HG03097 (cell line): ENCODE results near the gene REM2.
A peak's percentile ranks its signal among the peaks of the same experiment; 100 is the strongest.
"Not testable (repeated sequence)": the region's sequence is repeated elsewhere in the genome, so short reads cannot be mapped to it uniquely, and the experiment has no call there.

ENCODE experiments used
- ATAC-seq: cut with Tn5 transposase; IDR thresholded peaks from one replicate; pipeline ENCODE4 v1.9.1; 2021; ENCODE audit not compliant: unreplicated experiment, low FRiP score

Gene REM2

GRCh38 chr14:22893706-22894105 is 10.7 kb downstream of the REM2 start:
- no peak for ATAC-seq

GRCh38 chr14:22895402-22895801 is 12.4 kb downstream of the REM2 start:
- no peak for ATAC-seq

GRCh38 chr14:22896356-22896755 is 13.3 kb downstream of the REM2 start:
- ATAC-seq: no peak

- no peak for ATAC-seq
Measured at GRCh38 chr14:22896760-22897159, 13.7 kb downstream of the REM2 start.

GRCh38 chr14:22897357-22897756 is 14.3 kb downstream of the REM2 start:
- no peak for ATAC-seq

- no peak for ATAC-seq
Measured at GRCh38 chr14:22898302-22899090, 15.5 kb downstream of the REM2 start.

GRCh38 chr14:22900081-22900799 is 17.2 kb downstream of the REM2 start:
- ATAC-seq: no peak

- no peak for ATAC-seq
Measured at GRCh38 chr14:22901799-22902198, 18.8 kb downstream of the REM2 start.

- ATAC-seq: no peak
Measured at GRCh38 chr14:22903742-22904087, 20.7 kb downstream of the REM2 start.

- ATAC-seq: no peak
Measured at GRCh38 chr14:22905627-22906026, 22.6 kb downstream of the REM2 start.

GRCh38 chr14:22906073-22906472 is 23.1 kb downstream of the REM2 start:
- no peak for ATAC-seq

GRCh38 chr14:22907429-22907828 is 24.4 kb downstream of the REM2 start:
- no peak for ATAC-seq

- ATAC-seq: no peak
Measured at GRCh38 chr14:22908601-22909000, 25.6 kb downstream of the REM2 start.

GRCh38 chr14:22910916-22911315 is 27.9 kb downstream of the REM2 start:
- ATAC-seq: no peak

GRCh38 chr14:22914836-22915235 is 31.8 kb downstream of the REM2 start:
- not testable (repeated sequence) for ATAC-seq

- no peak for ATAC-seq
Measured at GRCh38 chr14:22915886-22916521, 33.0 kb downstream of the REM2 start.

- peak; percentile 92 for ATAC-seq
Measured at GRCh38 chr14:22918804-22919600, 36.0 kb downstream of the REM2 start, which contains the start of gene RBM23. TSS of gene RBM23 (minus strand) at chr14:22919149.

- ATAC-seq: no peak
Measured at GRCh38 chr14:22919601-22919921, 36.5 kb downstream of the REM2 start.

- no peak for ATAC-seq
Measured at GRCh38 chr14:22920697-22921096, 37.7 kb downstream of the REM2 start.

- no peak for ATAC-seq
Measured at GRCh38 chr14:22922294-22922693, 39.3 kb downstream of the REM2 start.

GRCh38 chr14:22923746-22924145 is 40.7 kb downstream of the REM2 start:
- no peak for ATAC-seq
